B cell (primary cell): ENCODE data around the gene RILP. TPM values are rescaled to one million over a fixed set of nuclear protein-coding genes. Genes with fewer than 3 reads are reported as not detected.

Experiments
- ATAC-seq: fragments of 200-7000 bp; cut with Tn5 transposase; one replicate; pipeline ENCODE4 v1.10.0; 2021; ENCODE audit warnings: low read depth, mild to moderate bottlenecking, moderate number of reproducible peaks, moderate library complexity
- CTCF ChIA-PET: fragments of 350-600 bp; sonication (Branson Sonifier 250); formaldehyde crosslinking; loops from one replicate; lab custom pipeline; 2021; ENCODE audit warnings: antibody characterized with exemption, inconsistent platforms; lab: Charles Lee
- POLR2A ChIA-PET: fragments of 350-600 bp; sonication (Branson Sonifier 250); formaldehyde crosslinking; loops from one replicate; lab custom pipeline; 2021; ENCODE audit warnings: antibody characterized with exemption; lab: Charles Lee
- DNase-seq: peaks from one replicate; pipeline ENCODE4 v3.0.0; 2013
- H2AFZ ChIP-seq: 2 replicates; pipeline ENCODE4 v1.6.1; 2012; ENCODE audit warnings: mild to moderate bottlenecking, low read depth, low read length; ENCODE audit not compliant: insufficient read depth, poor library complexity, severe bottlenecking
- H3K27ac ChIP-seq, 2 donors: 1 replicate in 1 of 2; 2 replicates in 1 of 2; pipeline ENCODE4 v1.5.1; 2012 to 2013; ENCODE audit warnings: low read length in 2 of 2, mild to moderate bottlenecking in 2 of 2, moderate library complexity in 1 of 2
- H3K27me3 ChIP-seq, 4 experiments: fragments of 200-600 bp in 1 of 4; sonication (generic) in 1 of 4; replicated peaks in 1 of 4; 1 replicate in 2 of 4; 2 replicates in 2 of 4; pipeline versions ENCODE4 v1.6.1 to v1.7.0; 2013 to 2016; ENCODE audit warnings: low read length in 3 of 4, mild to moderate bottlenecking in 2 of 4, mixed read lengths in 1 of 4, moderate library complexity in 1 of 4; ENCODE audit not compliant: insufficient read depth in 4 of 4, control insufficient read depth in 3 of 4; ENCODE audit errors: control extremely low read depth in 1 of 4
- H3K36me3 ChIP-seq, 2 experiments: replicated peaks in 1 of 2; 1 replicate in 1 of 2; 2 replicates in 1 of 2; pipeline versions ENCODE4 v1.6.1 to v1.7.1; 2013; ENCODE audit warnings: low read length in 1 of 2; ENCODE audit not compliant: insufficient read depth in 2 of 2, control insufficient read depth in 1 of 2; ENCODE audit errors: control extremely low read depth in 1 of 2, extremely low read depth in 1 of 2
- H3K4me1 ChIP-seq, 2 donors: fragments of 200-600 bp in 1 of 2; sonication (generic) in 1 of 2; 1 replicate in 1 of 2; 2 replicates in 1 of 2; pipeline versions ENCODE4 v1.5.1 to v1.6.1; 2013 to 2017; ENCODE audit warnings: low read length in 2 of 2; ENCODE audit not compliant: control insufficient read depth in 2 of 2, insufficient read depth in 2 of 2
- H3K4me2 ChIP-seq: replicated peaks from 2 replicates; pipeline ENCODE3; 2012; ENCODE audit warnings: mild to moderate bottlenecking, low read depth, low read length; ENCODE audit not compliant: poor library complexity, severe bottlenecking
- H3K4me3 ChIP-seq, 5 experiments: fragments of 200-600 bp in 1 of 5; sonication (generic) in 1 of 5; 1 replicate in 3 of 5; 2 replicates in 2 of 5; pipeline versions ENCODE4 v1.5.1 to v1.7.0; 2011 to 2016; ENCODE audit warnings: low read length in 4 of 5, mild to moderate bottlenecking in 4 of 5, low read depth in 2 of 5, control low read depth in 1 of 5, moderate library complexity in 1 of 5; ENCODE audit not compliant: insufficient read depth in 1 of 5; ENCODE audit errors: control extremely low read depth in 1 of 5, extremely low read depth in 1 of 5
- H3K79me2 ChIP-seq: fragments of 200-600 bp; sonication (generic); one replicate; pipeline ENCODE4 v1.6.0; 2016; ENCODE audit warnings: low read length; ENCODE audit not compliant: control insufficient read depth, insufficient read depth
- H3K9ac ChIP-seq: fragments of 200-600 bp; sonication (generic); 2 replicates; pipeline ENCODE4 v1.6.1; 2017; ENCODE audit warnings: mild to moderate bottlenecking, low read length, moderate library complexity
- H3K9me3 ChIP-seq, 3 donors: one replicate each; pipeline versions ENCODE4 v1.6.1 to v1.7.1; 2013; ENCODE audit warnings: low read length in 2 of 3; ENCODE audit not compliant: control insufficient read depth in 2 of 3, insufficient read depth in 1 of 3; ENCODE audit errors: control extremely low read depth in 1 of 3
- H4K20me1 ChIP-seq: 2 replicates; pipeline ENCODE4 v1.6.0; 2012; ENCODE audit warnings: mild to moderate bottlenecking, low read length; ENCODE audit not compliant: insufficient read depth, control insufficient read depth, poor library complexity, severe bottlenecking
- H3K27ac Mint-ChIP-seq: one replicate; pipeline ENCODE4 v1.8.0; 2021; ENCODE audit warnings: mixed read lengths
- H3K27me3 Mint-ChIP-seq: one replicate; pipeline ENCODE4 v1.8.0; 2021; ENCODE audit warnings: mixed read lengths
- H3K4me1 Mint-ChIP-seq: one replicate; pipeline ENCODE4 v1.8.0; 2021; ENCODE audit warnings: mixed read lengths
- H3K4me3 Mint-ChIP-seq: one replicate; pipeline ENCODE4 v1.8.0; 2021; ENCODE audit warnings: mixed read lengths
- H3K9me3 Mint-ChIP-seq: one replicate; pipeline ENCODE4 v1.8.0; 2022; ENCODE audit warnings: mixed read lengths; ENCODE audit not compliant: insufficient read depth
- CTCF ChIP-seq: fragments of 200-600 bp; IDR thresholded peaks from one replicate; pipeline ENCODE4 v1.8.0; 2022; ENCODE audit warnings: antibody characterized with exemption, mild to moderate bottlenecking
- EZH2 ChIP-seq: IDR thresholded peaks from 2 replicates; pipeline ENCODE4 v1.6.1; 2012; ENCODE audit warnings: borderline replicate concordance, low read depth, mild to moderate bottlenecking, moderate library complexity, low read length; ENCODE audit not compliant: insufficient read depth, poor library complexity, severe bottlenecking
- WGBS: methylation state at CpG from one replicate; pipeline ENCODE4 v1.1.5; 2013; ENCODE audit warnings: missing lambda C conversion rate; ENCODE audit not compliant: insufficient coverage; 5-methylcytosine and 5-hydroxymethylcytosine counted together
- intact Hi-C: fragments of 100-400 bp; cut with micrococcal nuclease; formaldehyde crosslinking; loops from one replicate; pipeline ENCODE4 v1.10.0; 2022
- polyA plus RNA-seq: library from polyadenylated mRNA; depleted of rRNA; stranded (reverse); fragments of >200 nt; gene quantifications from 2 replicates; pipeline ENCODE4 v1.2.3, GENCODE V29; 2012
- total RNA-seq, 2 donors: library from RNA; stranded (reverse); fragments of 120-200 nt in 1 of 2; gene quantifications; 1 replicate in 1 of 2; 2 replicates in 1 of 2; pipeline versions ENCODE4 v1.2.3 to v1.2.4, GENCODE V29; 2013 to 2022

Gene RILP
- total and polyA plus RNA-seq, 2 donors (not counting 1 experiment from before 2014, with no cell fraction given): 1.1 to 7.0 TPM

DNA sequence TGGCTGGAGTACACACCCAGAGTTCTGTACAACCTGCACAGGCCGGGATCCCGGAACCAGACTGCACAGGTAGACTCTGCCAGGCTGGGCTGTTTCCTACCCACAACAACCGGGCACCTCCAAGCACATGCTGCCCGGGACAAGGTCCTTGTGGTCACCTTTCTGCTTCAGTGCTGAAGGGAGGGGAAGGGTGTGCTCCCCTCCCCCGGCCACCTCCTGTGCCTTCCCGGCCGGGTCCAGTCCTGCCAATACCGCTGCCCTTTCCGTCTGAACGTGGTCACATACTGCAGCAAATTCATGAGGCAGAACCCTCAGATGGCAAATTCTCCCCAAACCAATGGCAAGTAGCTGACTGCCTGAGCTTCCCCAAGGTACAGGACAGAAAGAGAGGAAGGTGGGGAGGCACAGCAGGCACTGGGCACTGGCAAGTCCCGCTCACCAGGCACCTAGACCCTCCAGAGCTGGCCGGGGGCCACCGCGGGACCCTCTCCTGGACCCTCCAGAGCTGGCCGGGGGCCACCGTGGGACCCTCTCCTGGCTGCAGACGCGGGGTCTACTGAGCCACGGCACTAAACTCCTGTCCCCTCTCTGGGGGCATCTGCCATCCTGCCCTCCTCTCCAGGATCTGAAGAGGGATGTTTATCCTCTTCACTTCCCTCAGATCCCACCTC, 43.9 kb downstream of the RILP start:
- no peak overlapping the region for H3K27ac ChIP-seq
- DNase-seq: no peak
- no peak overlapping the region for H3K9ac ChIP-seq
- H3K79me2 ChIP-seq: peaks cover 18% of the 10 kb centered on the region
- WGBS: 92% methylated on average over 15 of the region's 19 CpGs
- no peaks in the 10 kb centered on the region for H3K27me3 Mint-ChIP-seq
- H2AFZ ChIP-seq: no peak overlapping the region
- H3K27ac Mint-ChIP-seq: peak overlapping the region; percentile 26
- H3K4me2 ChIP-seq: peak overlapping the region; percentile 37
- H3K4me1 Mint-ChIP-seq: peaks cover 27% of the 10 kb centered on the region
- TF ChIP-seq EZH2 (no peak), CTCF (no peak)
- no peak overlapping the region for H3K4me3 Mint-ChIP-seq
- H3K27me3 ChIP-seq: no peaks in the 10 kb centered on the region
- intact Hi-C loops: loop anchor here (2.0 kb wide), 1 partner anchor 23 kb away; the partner anchor contains the start of gene SLC43A2
- H3K9me3 Mint-ChIP-seq: no peaks in the 10 kb centered on the region
- ATAC-seq: no peak
- H3K9me3 ChIP-seq: peaks cover 0 to 9% (median 0%) of the 10 kb centered on the region in 3 donors
- CTCF ChIA-PET: interaction anchor here (0.6 to 1.0 kb wide), 2 partner anchors 9 to 19 kb away, joined by 3 read pairs; no protein-coding TSS in a partner anchor
- H3K4me3 ChIP-seq: no peak overlapping the region
- H4K20me1 ChIP-seq: peaks cover 32% of the 10 kb centered on the region
- POLR2A ChIA-PET: interaction anchor here (0.6 kb wide), 2 partner anchors 8 to 28 kb away, joined by 4 to 6 read pairs; no protein-coding TSS in a partner anchor
- peaks cover 0 to 25% of the 10 kb centered on the region in 2 experiments for H3K36me3 ChIP-seq
- H3K4me1 ChIP-seq: peaks cover 0 to 19% of the 10 kb centered on the region in 2 donors
